HG03354 (cell line): ENCODE measurements around the gene DNAJB8.

Source experiments
- ATAC-seq: cut with Tn5 transposase; IDR thresholded peaks from one replicate; pipeline ENCODE4 v1.9.1; 2021; ENCODE audit warnings: mild to moderate bottlenecking; ENCODE audit not compliant: unreplicated experiment, poor library complexity, severe bottlenecking

Gene DNAJB8

DNA sequence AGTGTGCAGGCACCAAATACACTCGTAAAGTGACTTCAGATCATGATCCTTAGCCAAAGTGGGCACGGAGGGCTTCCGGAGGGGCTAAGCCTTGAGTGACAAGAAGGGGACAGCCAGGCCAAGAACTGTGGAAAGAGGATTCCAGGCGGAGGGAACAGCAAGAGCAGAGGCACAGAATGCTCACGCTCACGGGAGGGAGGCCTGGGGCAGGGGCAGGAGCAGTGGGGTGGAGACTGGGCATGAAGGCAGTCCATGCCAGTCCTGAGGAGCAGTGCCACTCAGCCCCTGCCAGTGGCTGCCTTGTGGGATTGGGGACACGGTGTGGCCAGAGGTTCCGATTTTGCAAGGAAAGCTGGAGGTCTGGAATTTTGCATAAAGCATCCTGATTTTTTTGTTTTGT lies 36.0 kb downstream of the DNAJB8 start:
- no peak for ATAC-seq

DNA sequence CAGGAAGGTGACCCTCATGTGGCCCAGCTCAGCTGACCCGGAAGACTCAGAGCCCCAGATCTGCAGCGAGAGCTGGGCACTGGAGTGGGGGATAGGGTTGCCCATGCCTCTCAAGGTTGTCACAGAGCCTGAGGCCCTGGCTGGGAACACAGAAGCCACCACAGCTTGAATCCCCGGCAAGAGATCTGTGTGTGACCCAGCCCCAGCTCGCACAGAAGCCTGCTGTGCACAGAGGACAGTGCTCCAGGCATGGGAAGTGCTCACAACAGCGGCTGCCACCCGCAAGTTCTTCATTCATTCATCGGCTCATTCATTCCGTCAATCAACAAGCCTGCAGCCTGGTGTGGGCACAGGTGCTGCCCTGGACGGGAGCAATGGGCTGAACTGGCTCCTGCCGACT lies 36.4 kb downstream of the DNAJB8 start:
- no peak for ATAC-seq

DNA sequence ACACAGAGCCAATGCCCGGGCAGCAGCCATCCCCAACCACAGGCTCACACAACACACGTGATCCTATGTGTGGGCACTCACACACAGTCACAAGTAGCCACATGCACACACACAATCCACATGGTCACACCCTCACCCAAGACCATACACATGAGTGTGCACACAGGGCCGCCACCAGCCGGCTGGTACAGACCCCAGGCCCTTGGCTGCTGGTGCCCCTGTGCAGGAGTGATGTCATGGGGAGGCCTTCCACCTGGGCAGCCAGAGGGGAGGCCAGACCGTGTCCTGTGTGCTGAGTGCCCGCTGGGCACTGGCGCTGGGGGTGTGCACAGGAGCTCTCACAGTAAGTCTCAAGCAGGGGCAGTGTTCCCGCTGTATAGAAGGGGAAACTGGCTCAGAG lies 36.9 kb downstream of the DNAJB8 start:
- ATAC-seq: no peak

DNA sequence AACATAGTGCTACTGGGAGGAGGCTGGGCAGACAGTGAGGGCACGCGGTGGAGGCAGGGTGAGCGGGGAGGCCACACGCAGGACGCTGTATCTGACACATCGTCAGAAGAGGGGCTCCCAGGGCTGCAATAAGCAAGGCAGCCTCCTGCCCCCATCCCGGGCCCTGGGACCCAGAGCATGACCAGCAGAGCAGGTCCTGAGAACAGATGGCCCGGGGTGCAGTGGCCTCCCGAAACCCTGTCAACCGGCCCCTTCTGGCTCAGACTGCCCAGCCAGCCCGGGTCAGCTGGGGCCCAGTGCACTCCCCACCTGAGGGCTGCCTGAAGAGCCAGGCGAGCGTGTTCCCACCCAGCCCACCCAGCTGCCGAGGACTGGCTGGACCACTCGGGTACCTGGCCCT lies 37.4 kb downstream of the DNAJB8 start:
- ATAC-seq: no peak

DNA sequence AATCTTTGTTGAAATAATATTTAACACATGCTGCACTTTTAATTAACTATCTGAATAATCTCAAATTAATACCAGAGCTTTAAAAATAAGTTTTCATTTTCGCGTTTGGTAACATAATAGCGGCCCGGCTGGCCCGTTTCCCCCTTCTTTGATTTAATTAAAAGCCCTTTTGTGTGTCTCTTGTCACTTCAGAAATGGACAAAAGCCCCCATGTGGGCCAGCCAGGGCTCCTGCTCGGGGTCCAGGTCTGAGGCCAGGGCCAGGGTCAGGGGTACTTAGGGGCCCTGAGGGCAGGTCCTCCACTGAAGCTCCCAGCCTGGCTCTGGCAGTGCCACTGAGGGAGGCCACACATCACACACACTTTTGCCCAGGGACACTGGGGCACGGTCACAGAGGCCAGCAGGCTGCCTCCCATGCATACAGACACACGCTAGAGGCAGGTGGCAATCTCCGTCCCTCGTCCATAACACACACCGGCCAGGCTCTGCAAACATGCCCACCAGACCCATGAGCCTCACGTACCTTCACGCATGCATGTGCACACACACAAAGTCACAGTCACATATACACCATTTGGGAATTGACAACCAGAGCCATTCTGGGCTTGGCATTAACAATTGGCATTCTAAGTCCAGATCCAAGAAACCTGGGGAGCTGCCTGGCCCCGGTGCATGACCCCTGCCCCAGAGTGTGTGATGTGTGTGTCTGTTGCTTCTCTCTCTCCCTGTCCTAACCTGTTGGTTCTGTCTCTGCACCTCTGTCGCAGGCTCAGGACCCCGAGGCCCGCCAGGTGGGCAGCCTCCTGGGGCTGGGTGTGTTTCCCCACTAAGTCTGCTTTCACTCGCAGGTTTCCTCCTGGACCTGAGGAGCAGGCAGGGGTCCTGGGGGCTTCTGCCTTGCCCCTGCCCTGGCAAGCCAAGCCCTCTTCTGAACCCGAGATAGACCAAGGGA lies 38.5 kb downstream of the DNAJB8 start:
- no peak for ATAC-seq

DNA sequence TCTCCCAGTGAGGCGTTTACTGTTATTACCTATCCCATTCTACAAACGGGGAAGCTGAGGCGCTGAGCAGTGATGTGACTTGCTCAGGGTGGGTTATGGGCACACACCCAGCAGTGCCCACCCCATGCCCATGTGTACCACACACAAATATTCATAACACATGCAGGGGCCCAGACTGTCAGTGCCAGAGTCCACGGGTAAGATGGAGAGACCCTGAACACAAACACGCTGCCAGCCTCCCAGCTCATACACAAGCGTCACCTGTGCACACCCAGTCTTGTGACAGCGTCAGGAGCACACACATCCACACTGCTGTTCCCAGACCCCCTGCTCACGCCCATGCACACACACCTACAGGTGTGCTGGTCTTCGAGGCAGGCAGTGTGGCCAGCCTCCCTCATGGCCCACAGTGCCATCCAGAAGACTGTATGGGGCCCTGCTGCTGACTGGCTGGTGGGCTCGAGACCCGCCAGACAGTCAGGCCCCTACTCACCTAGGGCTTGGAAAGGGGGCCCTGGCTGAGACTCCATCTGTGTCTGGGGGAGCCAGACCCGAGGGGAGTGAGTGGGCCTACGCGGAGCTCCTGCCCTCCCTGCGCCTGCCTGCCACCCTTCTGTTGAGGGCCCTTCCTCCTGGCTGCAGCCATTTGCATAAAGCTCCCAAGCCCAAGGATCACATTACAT lies 39.4 kb downstream of the DNAJB8 start:
- no peak for ATAC-seq

DNA sequence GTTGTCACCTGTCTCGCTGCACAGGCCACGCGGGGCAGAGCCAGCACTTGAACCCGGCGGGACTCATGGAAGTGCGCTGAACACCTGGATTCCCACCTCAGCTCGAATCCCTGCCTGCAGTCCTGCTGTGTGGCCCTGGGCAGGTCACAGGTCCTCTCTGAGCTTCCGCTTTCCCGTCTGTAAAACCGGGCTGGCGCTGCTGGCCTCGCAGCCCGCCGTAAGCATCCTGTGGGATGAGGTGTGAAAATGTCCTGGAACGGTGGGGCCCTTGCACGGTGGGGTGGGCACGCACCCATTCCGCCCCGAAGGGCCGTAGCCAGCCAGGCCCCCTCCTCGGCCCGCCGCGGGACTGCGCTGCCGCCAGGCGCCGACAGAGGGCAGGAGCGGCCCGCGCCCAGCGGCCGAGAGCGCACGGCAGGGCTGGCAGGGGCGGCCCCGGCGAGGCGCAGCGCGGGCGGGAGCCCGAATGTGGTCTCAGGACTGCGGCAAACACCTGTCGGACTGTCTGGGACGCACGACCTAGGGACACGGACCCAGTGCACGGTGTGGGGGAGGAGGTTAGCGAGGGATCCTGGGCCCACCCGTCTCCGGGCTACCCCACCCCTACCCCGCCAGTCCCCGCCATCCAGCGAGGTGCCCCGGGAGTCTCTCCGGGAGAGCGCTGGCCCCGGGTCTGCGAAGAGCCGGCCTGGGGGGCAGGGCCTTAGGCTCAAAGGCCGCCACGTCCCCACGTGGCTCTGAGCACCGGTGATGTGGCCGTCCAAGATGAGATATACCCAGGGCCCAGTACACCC lies 40.4 kb downstream of the DNAJB8 start:
- peak; percentile 83 for ATAC-seq

DNA sequence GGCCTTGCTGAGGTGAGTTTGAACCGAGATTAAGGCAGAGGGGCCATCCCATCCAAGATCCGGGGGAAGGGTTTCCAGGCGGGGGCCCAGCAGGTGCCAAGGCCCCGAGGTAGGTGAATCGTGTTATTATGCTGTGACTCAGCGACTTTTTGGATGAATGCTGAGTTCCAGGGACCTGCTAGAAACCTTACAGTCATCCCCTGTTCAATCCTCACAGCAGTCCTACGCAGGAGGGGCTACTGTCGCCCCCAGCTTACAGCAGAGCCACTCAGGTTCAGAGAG lies 40.9 kb downstream of the DNAJB8 start:
- no peak for ATAC-seq

DNA sequence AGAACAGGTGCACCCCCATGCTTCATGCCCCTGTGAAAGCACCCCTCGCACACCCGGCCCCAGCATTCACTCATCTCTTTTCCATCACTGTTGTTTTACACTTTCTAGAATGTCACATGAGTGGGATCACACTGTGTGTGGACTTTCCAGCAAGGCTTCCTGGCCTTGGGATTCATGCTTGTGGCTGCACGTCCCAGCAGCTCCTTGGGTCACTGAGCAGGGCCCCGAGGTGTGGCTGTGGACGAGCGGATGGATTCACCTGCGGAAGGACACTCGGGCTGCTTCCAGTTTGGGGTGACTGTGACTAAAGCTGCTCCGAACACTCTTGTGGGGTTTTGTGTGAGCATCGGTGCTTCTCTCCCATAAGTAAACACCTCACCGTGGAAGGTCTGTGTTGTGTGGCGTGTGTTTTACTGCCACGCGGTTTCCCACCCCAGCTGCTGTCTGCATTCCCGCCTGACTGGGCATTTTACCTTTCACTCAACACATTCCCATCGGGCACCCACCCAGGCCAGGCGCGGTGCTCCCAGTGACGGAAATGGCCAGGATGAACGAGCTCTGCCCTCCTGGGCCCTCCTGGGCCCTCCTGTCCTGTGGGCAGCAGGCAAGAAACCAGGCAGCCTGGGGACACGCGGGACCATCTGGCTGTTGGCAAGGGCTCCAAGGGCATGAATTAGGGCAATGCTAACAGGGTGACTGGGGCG lies 41.4 kb downstream of the DNAJB8 start:
- no peak for ATAC-seq

DNA sequence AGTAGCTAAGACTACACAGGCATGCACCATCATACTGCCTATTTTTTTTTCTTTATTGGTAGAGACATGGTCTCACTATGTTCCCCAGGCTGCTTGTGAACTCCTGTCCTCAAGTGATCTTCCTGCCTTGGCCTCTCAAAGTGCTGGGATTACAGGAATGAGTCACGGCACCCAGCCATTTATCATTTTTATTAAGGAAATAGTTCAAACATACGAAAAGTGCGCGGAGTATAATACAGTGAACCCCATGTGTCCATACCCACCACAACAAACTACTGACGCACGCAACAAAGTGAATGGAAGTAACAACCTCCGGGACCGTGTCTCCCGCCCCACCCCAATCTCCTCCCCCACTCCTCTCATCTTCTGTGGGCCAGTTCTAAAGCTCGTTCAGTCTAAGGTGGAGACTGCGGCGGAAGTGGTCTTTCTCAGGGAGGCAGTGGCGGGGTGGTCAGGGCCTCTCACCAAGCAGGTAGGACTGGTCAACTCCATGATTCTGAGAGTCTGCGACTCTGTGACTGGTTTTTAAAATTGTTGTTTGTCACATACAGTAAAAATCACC lies 42.1 kb downstream of the DNAJB8 start:
- no peak for ATAC-seq

DNA sequence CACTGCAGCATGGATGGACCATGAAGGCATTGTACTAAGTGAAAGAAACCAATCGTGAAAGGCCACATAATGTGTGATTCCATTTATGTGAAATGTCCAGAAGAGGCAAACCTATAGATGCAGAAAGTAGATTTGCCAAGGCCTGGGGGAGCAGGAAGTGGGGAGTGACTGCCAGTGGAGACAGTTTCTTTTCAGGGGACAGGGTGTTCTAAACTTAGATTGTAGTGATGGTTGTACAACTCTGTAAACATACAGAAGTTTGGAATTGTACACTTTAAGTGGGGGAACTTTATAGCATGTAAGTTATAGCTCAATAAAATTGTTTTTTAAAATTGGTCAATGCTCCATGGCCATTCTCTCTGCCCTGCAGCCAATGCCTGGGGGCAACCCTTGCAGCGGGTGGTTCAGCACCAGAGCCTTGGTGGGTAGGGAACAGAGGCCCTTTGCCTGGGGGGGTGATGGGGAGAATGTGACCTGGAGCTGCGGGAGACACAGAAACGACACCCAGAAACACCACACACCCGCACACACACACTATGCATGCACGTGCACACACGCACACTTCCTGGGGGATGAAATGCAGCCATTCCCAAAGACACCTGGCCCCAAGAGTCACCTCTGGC lies 43.1 kb downstream of the DNAJB8 start:
- no peak for ATAC-seq

DNA sequence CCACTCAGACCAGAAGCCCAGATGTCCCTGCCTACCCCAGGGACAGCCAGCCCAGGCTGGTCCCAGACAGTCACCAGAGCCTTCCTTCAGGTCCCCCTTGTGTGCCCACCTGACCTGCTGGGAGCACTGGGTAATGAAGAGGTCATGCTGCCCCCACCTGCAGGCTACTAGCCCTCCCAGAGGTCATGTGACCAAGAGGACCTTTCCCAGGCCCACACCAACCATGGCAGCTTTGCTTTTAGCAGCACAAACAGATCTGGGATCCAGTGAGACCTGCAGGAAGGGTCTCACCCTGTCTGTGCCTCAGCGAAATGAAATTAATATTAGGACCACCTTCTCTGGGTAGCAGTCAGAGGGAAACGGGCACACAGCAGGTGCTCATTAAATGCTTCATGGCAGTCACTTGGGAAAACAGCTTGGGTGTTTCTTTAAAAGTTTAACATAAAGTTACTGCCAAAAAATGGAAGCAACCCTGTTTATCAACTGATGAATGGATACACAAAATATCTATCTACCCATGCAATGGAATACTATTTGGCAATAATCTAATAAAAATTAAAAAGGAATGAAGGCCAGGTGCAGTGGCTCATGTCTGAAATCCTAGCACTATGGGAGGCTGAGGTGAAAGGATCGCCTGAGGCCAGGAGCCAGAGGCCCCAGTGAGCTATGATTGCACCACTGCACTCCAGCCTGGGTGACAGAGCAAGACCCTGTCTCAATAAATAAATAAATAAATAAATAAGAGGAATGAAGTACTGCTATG lies 43.7 kb downstream of the DNAJB8 start:
- ATAC-seq: no peak

DNA sequence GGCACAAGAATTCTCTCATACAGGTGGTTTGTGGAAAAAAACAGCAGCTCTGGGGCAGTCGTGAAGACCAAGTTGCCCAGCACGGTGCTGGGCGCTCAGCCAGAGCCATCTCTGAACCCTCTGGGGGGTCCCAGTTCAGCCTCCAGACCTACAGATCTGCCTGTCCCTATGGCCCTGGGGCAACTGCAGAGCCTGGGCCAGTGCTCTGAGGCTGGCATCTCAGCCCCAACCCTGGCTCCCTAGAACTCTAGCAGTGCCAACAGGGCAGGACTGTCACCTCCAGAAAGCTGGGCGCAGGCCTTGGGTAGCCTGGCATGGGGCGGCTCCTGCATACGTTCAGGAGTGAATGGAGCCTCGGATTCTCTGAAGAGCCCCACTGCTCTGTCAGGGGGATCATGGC lies 44.7 kb downstream of the DNAJB8 start:
- no peak for ATAC-seq

DNA sequence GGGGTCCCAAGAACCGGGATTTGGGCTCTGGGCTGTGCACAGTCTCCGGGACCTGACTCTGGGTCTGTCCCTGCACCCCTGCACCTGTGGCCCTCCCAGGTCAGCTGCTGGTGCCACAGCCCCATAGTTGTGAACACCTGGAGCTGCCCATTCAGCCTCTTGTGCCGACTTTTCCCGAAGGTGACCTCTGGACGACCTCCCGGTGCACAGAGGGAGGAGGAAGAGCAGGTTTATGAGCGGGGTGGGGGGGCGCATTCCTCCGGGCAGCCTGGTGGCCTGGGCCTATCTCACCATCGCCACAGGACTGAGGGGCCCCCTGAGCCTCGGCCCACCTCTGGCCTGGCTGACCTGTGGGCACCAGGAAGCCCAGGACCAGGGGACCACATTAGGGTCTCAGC lies 45.3 kb downstream of the DNAJB8 start:
- ATAC-seq: no peak

DNA sequence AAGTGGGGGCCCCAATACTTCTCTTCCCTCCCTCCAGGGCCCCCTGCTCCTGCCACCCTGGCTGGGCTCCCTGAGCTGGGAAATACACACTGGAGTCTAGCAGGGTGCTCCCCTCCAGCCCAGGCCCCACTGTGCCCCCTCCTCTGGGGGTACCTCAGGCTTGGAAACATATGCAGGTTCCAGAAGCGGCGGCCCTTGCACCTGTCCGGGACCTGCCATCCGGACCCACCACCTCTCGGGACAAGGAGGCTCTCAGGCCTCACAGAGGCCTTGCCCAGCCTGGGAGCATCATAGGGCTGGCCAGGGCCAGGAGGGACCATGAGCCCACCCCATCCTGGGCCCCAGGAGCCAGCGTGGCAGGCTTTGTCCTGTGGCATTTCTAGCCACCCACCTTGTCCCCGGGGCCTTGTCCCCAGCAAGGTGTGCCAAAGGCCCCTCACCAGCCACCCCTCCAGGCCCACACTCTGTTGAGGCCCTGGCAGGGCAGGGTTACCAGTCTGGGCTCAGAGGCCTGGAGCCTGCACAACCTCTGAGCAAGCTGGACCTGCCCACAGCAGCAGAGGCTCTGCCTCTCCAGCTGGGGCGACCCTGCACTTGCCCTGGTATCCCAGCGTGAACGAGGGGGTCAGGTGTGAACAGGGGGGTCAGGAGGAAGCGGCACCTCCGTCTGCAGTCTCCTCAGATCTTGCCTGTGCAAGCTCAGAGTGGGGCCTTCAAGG lies 45.8 kb downstream of the DNAJB8 start:
- no peak for ATAC-seq

DNA sequence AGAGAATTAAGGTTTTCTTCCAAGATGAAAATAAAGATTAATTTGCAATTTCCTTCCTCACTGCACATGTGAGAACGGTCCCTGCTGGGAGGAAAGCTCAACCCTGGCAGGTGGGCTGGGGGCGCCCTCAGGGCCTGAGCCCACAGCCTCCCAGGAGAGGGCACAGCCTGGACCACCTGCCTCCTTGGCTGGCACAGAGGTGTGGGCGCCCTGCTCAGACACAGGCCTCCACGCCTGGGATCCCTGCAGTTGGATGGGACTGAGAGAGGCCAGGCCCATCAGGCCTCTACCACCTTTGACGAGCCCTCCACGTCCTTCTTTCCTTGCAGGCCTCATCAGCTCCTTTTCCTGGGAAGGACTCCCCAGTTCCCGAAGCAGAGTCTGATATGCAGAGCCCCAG lies 46.4 kb downstream of the DNAJB8 start:
- ATAC-seq: no peak

DNA sequence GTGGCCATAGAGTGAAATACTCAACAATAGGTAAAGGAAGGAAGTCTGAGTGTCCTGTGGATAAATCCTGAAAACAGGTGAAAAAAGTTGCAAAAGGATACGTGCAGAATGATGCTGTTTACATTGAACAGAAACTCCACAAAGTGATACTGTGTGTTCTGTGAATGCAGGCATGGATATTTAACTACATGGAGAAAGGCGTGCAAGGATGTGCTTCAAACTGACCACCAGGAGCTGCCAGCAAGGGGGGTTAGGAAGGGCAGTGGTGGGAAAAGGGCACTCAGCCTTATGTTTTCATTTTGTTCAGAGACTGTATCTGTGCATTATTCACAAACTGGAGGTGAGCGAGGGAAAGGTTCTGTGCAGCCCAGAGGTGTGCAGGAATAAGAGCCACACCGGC lies 47.4 kb downstream of the DNAJB8 start:
- ATAC-seq: no peak

DNA sequence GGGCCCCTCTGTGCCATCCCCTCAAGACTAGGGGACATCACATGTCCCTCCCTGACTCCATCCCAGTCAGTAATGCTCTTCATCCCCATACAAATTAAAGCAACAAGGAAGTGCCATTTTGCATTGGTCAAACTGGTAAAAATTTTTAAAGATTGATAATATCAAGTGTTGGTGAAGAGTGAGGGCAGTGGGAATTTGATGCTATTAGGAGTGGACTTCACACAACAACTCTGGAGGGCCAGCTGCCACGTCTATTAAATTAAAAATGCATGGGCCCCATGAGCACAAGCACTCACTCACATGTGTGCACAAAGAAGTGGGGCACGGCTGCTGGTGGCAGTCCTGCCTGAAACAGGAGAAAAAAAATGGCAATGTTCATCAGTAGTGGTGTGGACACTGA lies 47.8 kb downstream of the DNAJB8 start:
- no peak for ATAC-seq
